Measurements from ENCODE around the gene TDRD5. TPM values are rescaled to one million over a fixed set of nuclear protein-coding genes. Genes with fewer than 3 reads are reported as not detected.

Gene TDRD5
- total RNA-seq, 1 experiment from 2014 or later, result not detected

Other genes starting within 250 kb of the TDRD5 start
- 0.53 TPM in 1 of 2 replicates, not detected in the other for gene AXDND1, start 225.9 kb upstream of the TDRD5 start, total RNA-seq (2014; rRNA removed; shearing (Covaris generic))
- not detected in 2 replicates for gene NPHS2, start 15.9 kb upstream of the TDRD5 start, total RNA-seq (2014; rRNA removed; shearing (Covaris generic))
- gene FAM163A, start 151.5 kb downstream of the TDRD5 start, total RNA-seq (2014; rRNA removed; shearing (Covaris generic)), result not detected in 2 replicates